Measurements from ENCODE around the gene PAPPA2.

The PAPPA2 gene

DNA sequence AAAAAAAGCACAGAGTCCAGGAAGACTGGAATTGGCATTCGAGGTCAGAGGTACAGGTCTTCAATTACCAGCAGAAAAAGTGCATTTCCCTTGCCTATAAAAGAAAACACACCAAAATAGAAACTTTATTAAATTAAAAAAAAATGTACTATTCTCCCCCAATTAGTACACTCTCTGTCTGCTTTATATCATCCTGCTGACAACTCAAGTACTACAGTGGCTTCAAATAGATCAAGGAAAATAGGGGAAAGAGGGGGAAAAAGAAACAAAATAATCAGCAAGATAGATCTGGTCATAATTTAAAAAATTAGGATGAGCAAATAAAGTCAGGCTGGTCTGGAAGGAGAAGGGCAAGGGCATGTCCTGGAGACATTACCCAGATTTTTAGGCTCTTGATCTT is 315.1 kb downstream of the PAPPA2 start:
- Histone ChIP-seq H2AFZ (ENCODE audit: insufficient read depth, low read length, poor library complexity) (no peak overlapping the region), H3K79me2 (ENCODE audit: control insufficient read depth, insufficient read depth, low read length, poor library complexity) (no peaks in the 10 kb centered on the region), H3K36me3 (ENCODE audit: control insufficient read depth in 1 of 2, insufficient read depth in 2 of 2, low read length in 2 of 2) (no peaks in the 10 kb centered on the region), H3K4me1 (ENCODE audit: control insufficient read depth in 1 of 2, insufficient read depth in 2 of 2, low read length in 2 of 2) (no peaks in the 10 kb centered on the region), H4K8ac (ENCODE audit: low read depth, low read length) (no peak overlapping the region), H4K91ac (ENCODE audit: low read depth, low read length) (no peak overlapping the region), H4K12ac (ENCODE audit: low read depth, low read length) (no peak overlapping the region), H3K23ac (ENCODE audit: low read length) (no peak overlapping the region), H3K9ac (ENCODE audit: low read length) (no peak overlapping the region), H3K27me3 (ENCODE audit: insufficient read depth, low read length) (no peaks in the 10 kb centered on the region), H3K4me3 (ENCODE audit: low read depth, low read length) (no peak overlapping the region), H3K14ac (ENCODE audit: low read length) (no peak overlapping the region), H2BK5ac (ENCODE audit: low read depth, low read length, poor library complexity) (no peak overlapping the region), H2AK5ac (ENCODE audit: low read length) (no peak overlapping the region), H3K79me1 (ENCODE audit: low read length) (no peaks in the 10 kb centered on the region), H3K4ac (ENCODE audit: low read depth, low read length) (no peak overlapping the region), H3K9me3 (ENCODE audit: insufficient read depth, low read depth, low read length) (no peaks in the 10 kb centered on the region), H2BK120ac (ENCODE audit: insufficient read depth, low read length, poor library complexity) (no peak overlapping the region), H3K18ac (ENCODE audit: low read length) (no peak overlapping the region), H3K27ac (ENCODE audit: low read depth, low read length) (no peak overlapping the region), H3K4me2 (ENCODE audit: low read length) (no peak overlapping the region), H2BK12ac (ENCODE audit: low read length) (no peak overlapping the region)
- no CpG with 5 or more reads among the region's 1 CpG for WGBS (ENCODE audit: extremely low coverage, insufficient coverage, insufficient read length)
- DNase-seq = no peak

DNA sequence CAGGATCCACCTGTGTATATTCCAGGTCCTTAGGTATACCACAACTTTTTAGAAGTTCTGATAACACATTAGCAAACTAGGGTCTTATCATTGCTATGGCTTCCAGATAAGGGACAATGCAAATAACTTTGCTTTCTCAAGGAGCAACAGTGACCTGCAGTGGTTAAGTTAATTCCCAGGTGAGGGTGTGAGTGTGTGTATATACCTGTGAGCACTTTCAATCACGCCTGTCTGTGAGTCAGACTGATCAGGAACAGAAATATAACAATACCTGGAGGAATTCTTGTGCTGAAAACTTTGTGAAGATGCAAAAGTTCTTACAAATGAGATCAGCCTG is 317.0 kb downstream of the PAPPA2 start:
- DNase-seq = no peak
- H3K23ac ChIP-seq (ENCODE audit: low read length) = no peak overlapping the region
- H3K27ac ChIP-seq (ENCODE audit: low read depth, low read length) = no peak overlapping the region
- H2BK5ac ChIP-seq (ENCODE audit: low read depth, low read length, poor library complexity) = no peak overlapping the region
- no peaks in the 10 kb centered on the region for H3K9me3 ChIP-seq (ENCODE audit: insufficient read depth, low read depth, low read length)
- no peak overlapping the region for H3K4ac ChIP-seq (ENCODE audit: low read depth, low read length)
- H3K9ac ChIP-seq (ENCODE audit: low read length) = no peak overlapping the region
- H4K8ac ChIP-seq (ENCODE audit: low read depth, low read length) = no peak overlapping the region
- H3K27me3 ChIP-seq (ENCODE audit: insufficient read depth, low read length) = no peaks in the 10 kb centered on the region
- H4K12ac ChIP-seq (ENCODE audit: low read depth, low read length) = no peak overlapping the region
- H3K36me3 ChIP-seq (ENCODE audit: control insufficient read depth in 1 of 2, insufficient read depth in 2 of 2, low read length in 2 of 2) = no peaks in the 10 kb centered on the region
- H3K4me1 ChIP-seq (ENCODE audit: control insufficient read depth in 1 of 2, insufficient read depth in 2 of 2, low read length in 2 of 2) = peaks cover 0 to 2% of the 10 kb centered on the region in 2 experiments
- H2BK12ac ChIP-seq (ENCODE audit: low read length) = no peak overlapping the region
- no peak overlapping the region for H3K4me2 ChIP-seq (ENCODE audit: low read length)
- no CpG with 5 or more reads among the region's 1 CpG for WGBS (ENCODE audit: extremely low coverage, insufficient coverage, insufficient read length)
- H2AK5ac ChIP-seq (ENCODE audit: low read length) = no peak overlapping the region
- H3K14ac ChIP-seq (ENCODE audit: low read length) = no peak overlapping the region
- H2AFZ ChIP-seq (ENCODE audit: insufficient read depth, low read length, poor library complexity) = no peak overlapping the region
- H3K79me1 ChIP-seq (ENCODE audit: low read length) = peaks cover 3% of the 10 kb centered on the region
- no peak overlapping the region for H4K91ac ChIP-seq (ENCODE audit: low read depth, low read length)
- H3K4me3 ChIP-seq (ENCODE audit: low read depth, low read length) = no peak overlapping the region
- no peaks in the 10 kb centered on the region for H3K79me2 ChIP-seq (ENCODE audit: control insufficient read depth, insufficient read depth, low read length, poor library complexity)
- no peak overlapping the region for H3K18ac ChIP-seq (ENCODE audit: low read length)
- no peak overlapping the region for H2BK120ac ChIP-seq (ENCODE audit: insufficient read depth, low read length, poor library complexity)

DNA sequence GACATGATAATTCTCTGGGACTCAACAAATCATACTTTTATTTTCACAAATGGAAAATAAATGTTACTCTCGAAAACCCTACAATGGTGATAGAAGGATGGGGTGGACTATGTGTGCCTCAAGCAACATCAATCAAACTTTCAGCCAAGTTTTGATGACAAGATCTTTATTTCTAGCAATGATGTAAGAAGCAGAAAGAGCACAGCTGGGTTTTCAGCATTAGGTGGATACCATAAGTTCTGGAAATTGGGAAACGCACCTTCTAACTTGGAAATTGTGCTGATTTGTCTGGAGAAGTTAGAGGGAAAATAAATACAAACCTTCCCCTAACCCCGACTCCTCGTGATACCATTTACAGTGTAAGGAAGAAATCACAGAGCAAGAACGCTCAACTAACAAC is 320.3 kb downstream of the PAPPA2 start:
- Histone ChIP-seq H4K12ac (ENCODE audit: low read depth, low read length) (no peak overlapping the region), H3K9ac (ENCODE audit: low read length) (no peak overlapping the region), H2AFZ (ENCODE audit: insufficient read depth, low read length, poor library complexity) (no peak overlapping the region), H2BK5ac (ENCODE audit: low read depth, low read length, poor library complexity) (no peak overlapping the region), H3K4me3 (ENCODE audit: low read depth, low read length) (no peak overlapping the region), H3K14ac (ENCODE audit: low read length) (no peak overlapping the region), H3K9me3 (ENCODE audit: insufficient read depth, low read depth, low read length) (no peaks in the 10 kb centered on the region), H3K79me1 (ENCODE audit: low read length) (peaks cover 16% of the 10 kb centered on the region), H2BK120ac (ENCODE audit: insufficient read depth, low read length, poor library complexity) (no peak overlapping the region), H2AK5ac (ENCODE audit: low read length) (no peak overlapping the region), H2BK12ac (ENCODE audit: low read length) (no peak overlapping the region), H3K4me2 (ENCODE audit: low read length) (no peak overlapping the region), H3K36me3 (ENCODE audit: control insufficient read depth in 1 of 2, insufficient read depth in 2 of 2, low read length in 2 of 2) (no peaks in the 10 kb centered on the region), H3K4ac (ENCODE audit: low read depth, low read length) (no peak overlapping the region), H3K23ac (ENCODE audit: low read length) (no peak overlapping the region), H3K18ac (ENCODE audit: low read length) (no peak overlapping the region), H4K8ac (ENCODE audit: low read depth, low read length) (no peak overlapping the region), H3K27me3 (ENCODE audit: insufficient read depth, low read length) (no peaks in the 10 kb centered on the region), H4K91ac (ENCODE audit: low read depth, low read length) (no peak overlapping the region), H3K27ac (ENCODE audit: low read depth, low read length) (no peak overlapping the region), H3K4me1 (ENCODE audit: control insufficient read depth in 1 of 2, insufficient read depth in 2 of 2, low read length in 2 of 2) (peaks cover 5 to 13% of the 10 kb centered on the region in 2 experiments), H3K79me2 (ENCODE audit: control insufficient read depth, insufficient read depth, low read length, poor library complexity) (no peaks in the 10 kb centered on the region)
- WGBS (ENCODE audit: extremely low coverage, insufficient coverage, insufficient read length) = no CpG with 5 or more reads among the region's 5 CpGs
- no peak for DNase-seq

DNA sequence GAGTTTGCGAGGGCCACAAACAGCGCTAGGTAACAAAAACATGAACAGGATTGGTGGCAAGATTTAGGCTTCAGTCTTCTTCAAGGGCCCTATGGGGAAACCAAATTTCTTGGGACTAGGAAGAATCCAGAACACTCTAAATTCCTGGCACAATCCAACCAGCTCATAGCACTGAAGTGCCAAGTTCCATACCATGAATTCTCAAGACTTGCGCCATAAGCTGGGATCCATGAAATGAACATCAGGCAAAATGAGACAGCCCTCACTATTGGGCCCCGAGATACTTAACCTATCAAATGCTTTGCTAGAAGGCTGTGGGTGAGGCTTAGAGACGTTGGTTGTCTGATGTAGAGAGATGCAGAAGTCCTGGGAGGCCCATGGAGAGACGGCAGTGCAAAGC is 322.1 kb downstream of the PAPPA2 start:
- H2BK120ac ChIP-seq (ENCODE audit: insufficient read depth, low read length, poor library complexity) = peak overlapping the region; percentile 57
- no CpG with 5 or more reads among the region's 6 CpGs for WGBS (ENCODE audit: extremely low coverage, insufficient coverage, insufficient read length)
- no peak overlapping the region for H3K23ac ChIP-seq (ENCODE audit: low read length)
- peak overlapping the region; percentile 45 for H2BK12ac ChIP-seq (ENCODE audit: low read length)
- H3K4ac ChIP-seq (ENCODE audit: low read depth, low read length) = peak overlapping the region; percentile 9
- H2AK5ac ChIP-seq (ENCODE audit: low read length) = peak overlapping the region; percentile 47
- no peak overlapping the region for H3K18ac ChIP-seq (ENCODE audit: low read length)
- H3K27me3 ChIP-seq (ENCODE audit: insufficient read depth, low read length) = no peaks in the 10 kb centered on the region
- H3K27ac ChIP-seq (ENCODE audit: low read depth, low read length) = peak overlapping the region; percentile 77
- DNase-seq = peak; percentile 78 to 89
- no peaks in the 10 kb centered on the region for H3K79me2 ChIP-seq (ENCODE audit: control insufficient read depth, insufficient read depth, low read length, poor library complexity)
- no peaks in the 10 kb centered on the region for H3K9me3 ChIP-seq (ENCODE audit: insufficient read depth, low read depth, low read length)
- no peak overlapping the region for H3K4me2 ChIP-seq (ENCODE audit: low read length)
- peak overlapping the region; percentile 32 for H2BK5ac ChIP-seq (ENCODE audit: low read depth, low read length, poor library complexity)
- H3K14ac ChIP-seq (ENCODE audit: low read length) = peak overlapping the region; percentile 1
- H3K4me1 ChIP-seq (ENCODE audit: control insufficient read depth in 1 of 2, insufficient read depth in 2 of 2, low read length in 2 of 2) = peaks cover 5 to 14% of the 10 kb centered on the region in 2 experiments
- H4K91ac ChIP-seq (ENCODE audit: low read depth, low read length) = peak overlapping the region; percentile 62
- no peak overlapping the region for H3K9ac ChIP-seq (ENCODE audit: low read length)
- H3K36me3 ChIP-seq (ENCODE audit: control insufficient read depth in 1 of 2, insufficient read depth in 2 of 2, low read length in 2 of 2) = no peaks in the 10 kb centered on the region
- H3K79me1 ChIP-seq (ENCODE audit: low read length) = peaks cover 18% of the 10 kb centered on the region
- H2AFZ ChIP-seq (ENCODE audit: insufficient read depth, low read length, poor library complexity) = peak overlapping the region; percentile 2
- H4K12ac ChIP-seq (ENCODE audit: low read depth, low read length) = no peak overlapping the region
- peak overlapping the region; percentile 25 for H4K8ac ChIP-seq (ENCODE audit: low read depth, low read length)
- H3K4me3 ChIP-seq (ENCODE audit: low read depth, low read length) = no peak overlapping the region

Measured in trophoblast cell (in vitro differentiated cells and primary cell).